NCI-H345 (cell line): ENCODE results near the gene CDH18.

Experiments
- DNase-seq: peaks from one replicate; lab custom pipeline; 2025; lab: John Stamatoyannopoulos, UW

Gene CDH18, protein sequence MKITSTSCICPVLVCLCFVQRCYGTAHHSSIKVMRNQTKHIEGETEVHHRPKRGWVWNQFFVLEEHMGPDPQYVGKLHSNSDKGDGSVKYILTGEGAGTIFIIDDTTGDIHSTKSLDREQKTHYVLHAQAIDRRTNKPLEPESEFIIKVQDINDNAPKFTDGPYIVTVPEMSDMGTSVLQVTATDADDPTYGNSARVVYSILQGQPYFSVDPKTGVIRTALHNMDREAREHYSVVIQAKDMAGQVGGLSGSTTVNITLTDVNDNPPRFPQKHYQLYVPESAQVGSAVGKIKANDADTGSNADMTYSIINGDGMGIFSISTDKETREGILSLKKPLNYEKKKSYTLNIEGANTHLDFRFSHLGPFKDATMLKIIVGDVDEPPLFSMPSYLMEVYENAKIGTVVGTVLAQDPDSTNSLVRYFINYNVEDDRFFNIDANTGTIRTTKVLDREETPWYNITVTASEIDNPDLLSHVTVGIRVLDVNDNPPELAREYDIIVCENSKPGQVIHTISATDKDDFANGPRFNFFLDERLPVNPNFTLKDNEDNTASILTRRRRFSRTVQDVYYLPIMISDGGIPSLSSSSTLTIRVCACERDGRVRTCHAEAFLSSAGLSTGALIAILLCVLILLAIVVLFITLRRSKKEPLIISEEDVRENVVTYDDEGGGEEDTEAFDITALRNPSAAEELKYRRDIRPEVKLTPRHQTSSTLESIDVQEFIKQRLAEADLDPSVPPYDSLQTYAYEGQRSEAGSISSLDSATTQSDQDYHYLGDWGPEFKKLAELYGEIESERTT

DNA sequence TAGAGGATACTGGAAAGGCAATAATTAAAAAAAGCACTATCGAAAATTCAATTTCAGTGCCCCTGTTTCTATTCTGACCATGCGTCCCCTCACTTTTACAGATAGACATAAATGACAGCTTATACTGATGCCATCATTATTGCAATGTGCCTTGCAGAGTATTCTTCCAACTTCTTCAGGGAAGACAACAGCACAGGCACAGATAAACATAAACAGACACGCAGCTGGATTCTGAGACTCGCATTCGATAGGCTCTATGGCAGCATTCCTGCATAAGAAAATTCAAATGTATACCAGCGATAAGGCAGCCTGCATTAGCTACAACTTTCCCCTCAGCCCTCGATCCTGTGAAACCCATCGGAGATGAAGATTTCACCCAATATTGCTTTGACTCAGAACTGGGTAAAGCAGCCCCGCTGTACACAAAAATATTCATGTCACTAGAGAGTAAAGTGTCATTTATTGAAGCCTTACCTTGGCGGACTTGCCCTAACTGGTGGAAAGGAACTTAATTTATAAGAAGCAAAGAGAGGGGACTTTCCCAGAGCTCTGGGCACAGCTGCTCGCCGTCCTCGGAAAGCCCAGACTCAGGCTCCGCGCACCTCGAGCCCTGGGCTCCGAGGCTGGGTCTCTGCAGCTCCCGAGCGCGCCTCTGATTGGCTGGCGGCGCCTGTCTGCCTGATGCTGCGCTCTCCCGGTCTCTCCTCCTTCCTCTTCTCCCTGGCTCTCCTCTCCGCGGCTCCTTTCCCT lies at the start of gene CDH18:
Gene CDH18 (minus strand): TSS at position 589 of the 750 bp plus-strand sequence. CDS start 149,214 bp downstream, outside the sequence.
- peak; percentile 78 for DNase-seq

DNA sequence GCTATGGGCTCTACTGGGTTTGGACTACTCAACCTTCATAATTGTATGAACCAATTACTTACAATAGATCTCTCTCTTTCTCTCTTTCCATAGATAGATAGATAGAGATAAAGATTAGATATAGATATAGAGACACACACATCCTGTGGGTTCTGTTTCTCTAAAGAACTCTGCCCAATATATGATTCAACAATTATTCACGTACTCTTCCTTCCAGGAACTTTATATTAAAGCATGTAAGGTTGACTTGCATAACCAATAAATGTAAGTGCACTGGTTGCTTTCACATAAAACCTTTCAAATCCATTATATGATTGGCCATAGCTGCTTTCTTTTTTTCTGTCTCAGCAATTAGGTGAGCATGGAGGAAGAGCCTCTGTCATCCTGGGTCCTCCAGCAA lies 46.7 kb upstream of the CDH18 start:
- no peak for DNase-seq

DNA sequence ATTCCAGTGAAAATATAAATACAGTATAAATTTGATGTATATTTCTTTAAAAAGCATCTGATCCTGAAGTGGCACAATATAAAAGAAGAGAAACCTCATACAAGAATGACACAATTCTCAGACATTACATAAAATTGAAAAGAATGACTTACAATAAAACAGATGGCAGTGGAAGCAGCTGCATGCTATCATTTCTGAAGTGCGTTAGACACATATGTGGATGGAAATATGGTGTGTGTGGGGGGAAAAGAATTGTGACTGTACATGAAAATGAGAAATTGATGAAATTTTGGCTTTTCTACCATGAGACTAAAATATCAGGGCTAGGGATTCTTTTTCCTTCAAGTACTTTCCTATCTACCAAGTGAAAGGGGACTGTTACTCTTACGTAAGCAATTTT lies 45.9 kb upstream of the CDH18 start:
- no peak for DNase-seq

DNA sequence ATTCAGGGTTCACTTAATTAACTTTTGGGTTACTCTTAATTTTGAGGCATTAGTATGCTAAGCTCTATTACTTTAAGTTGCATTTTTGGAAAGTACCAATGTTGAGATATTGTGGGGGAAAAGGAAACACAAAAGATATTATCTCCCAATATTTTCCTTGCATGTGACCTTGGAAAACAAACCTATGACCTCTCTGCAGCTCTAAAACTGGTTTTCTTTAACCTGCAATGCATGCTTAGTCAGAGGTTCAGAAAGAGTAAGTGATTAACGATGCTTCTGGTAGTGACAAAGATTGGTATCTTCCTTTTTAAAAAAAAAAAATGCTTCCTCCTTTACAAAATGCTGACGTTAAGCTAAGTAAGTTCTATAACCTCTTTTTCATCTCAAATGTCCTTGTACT lies 44.9 kb upstream of the CDH18 start:
- no peak for DNase-seq

DNA sequence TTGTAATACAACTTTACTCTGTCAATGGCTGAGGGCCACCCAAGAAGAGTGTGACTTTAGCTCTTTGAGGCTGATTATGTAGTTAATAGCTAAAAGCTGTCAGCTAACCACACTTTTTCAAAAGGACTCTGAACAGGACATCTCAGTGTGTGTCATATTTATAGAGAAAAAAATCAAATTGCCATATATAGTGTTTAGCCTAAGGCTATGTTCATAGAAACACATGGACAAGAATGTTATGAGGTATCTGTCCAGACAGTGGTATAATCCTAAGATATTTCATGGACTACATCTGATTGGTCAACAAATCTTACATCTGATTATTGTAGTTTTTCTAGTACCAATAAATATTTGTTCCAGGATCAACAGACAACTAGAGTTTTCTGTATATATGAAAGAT lies 42.1 kb upstream of the CDH18 start:
- DNase-seq, result no peak

DNA sequence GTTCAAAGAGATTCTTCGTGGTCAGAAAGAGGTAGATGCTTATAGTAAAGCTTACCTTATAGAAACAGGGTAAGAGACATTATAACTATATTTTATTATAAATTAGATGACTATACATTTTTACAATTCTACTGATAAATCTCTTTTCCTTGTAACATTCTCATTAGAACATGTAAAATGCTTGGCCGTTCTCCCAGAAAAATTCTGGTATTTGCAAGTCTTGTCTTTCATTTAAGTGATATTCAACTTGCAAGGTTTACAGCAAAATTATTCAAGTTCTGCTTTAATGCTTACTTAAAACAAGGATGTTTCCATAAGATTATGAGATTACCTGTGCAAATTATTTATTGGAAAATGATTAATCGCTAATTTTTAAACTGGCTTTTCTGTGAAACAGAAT lies 41.3 kb upstream of the CDH18 start:
- no peak for DNase-seq

DNA sequence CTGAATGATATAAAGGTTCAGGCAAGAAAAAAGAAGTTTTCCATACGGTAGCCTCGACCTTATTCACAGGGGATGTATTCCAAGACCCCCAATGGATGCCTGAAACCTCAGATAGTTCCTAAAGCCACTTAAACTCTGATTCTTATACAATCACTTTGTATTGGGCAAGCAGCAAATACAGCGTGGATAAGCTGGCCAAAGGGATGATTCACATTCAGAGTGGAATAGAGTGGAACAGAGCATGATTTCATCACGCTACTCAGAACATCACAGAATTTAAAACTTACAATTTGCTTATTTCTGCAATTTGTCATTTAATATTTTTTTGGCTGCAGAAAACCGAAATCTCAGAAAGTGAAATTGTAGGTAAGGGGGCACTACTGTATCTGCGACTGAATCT lies 40.5 kb upstream of the CDH18 start:
- DNase-seq, result no peak

DNA sequence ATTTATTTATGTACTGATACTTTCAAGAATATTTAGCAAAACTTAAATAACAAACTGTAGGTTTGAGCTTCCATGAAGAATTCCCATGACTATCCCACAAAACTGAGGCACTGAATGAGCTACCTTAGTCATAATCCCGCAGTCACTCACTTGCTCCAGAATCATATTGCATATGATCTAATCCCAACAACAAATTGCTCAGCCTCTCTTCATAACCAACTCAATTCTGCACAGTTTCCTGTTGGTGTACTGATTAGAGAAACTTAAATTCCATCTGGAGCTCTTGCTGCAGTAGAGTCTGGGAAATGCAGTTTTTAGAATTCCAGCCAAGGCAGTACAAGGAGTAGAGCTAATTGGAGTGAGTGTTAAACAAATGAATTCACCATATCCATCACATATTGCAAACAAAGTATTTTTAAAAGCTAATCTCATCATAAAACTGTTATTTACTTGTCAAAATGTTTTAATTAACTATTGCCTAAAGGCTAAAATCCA lies 35.7 kb upstream of the CDH18 start:
- no peak for DNase-seq

DNA sequence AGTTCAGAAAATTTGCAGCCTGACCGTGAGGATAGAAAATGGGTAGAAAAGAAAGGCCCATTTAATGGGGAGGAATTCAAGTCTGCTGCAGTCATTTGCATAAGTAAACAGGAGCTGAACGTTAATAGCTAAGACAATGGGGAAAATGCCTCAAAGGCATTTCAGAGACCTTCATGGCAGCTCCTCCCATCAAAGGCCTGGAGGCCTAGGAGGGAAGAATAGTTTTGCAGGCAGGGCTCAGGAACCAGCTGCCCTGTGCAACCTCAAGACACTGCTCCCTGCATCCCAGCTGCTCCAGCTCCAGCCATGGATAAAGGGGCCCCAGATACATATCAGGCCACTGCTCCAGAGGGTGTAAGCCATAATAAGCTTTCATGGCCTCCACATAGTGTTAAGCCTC lies 32.2 kb upstream of the CDH18 start:
- no peak for DNase-seq

DNA sequence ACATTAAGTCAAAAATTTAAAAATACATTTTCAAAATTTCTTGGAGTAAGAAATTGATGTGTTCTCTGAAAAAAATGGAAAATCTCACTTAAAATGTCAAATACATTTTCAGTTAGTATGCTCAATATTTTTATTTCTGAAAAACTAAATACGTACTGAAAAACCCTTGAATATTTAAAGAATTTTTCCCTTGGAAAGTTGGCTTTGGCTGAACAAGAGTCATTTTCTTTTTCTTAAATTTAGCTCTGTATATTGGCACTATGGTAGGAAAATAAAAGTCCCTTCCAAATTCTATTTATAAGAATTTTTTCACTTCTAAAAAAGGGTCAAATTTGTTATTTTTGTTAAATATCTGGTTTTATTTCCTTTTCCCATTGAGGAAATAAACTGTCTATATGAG lies 29.0 kb upstream of the CDH18 start:
- no peak for DNase-seq

DNA sequence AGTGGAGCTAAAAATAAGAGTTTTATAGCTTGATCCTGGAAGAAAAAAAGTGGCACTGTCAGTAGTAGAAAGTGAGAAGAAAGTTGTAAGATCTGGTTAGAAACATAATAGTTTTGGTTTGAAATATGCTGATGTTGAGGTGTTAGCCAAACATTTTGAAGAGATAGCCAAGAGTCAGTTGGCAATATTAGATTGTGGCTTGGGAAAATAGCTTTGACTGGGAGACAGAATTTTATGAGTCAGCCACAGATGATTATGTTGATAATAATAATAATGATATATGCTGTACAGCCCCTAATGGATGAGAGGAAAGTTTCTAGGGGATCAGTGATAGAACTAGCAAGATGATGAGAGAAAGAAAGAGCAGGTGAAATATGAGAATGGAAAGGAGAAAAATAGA lies 12.4 kb upstream of the CDH18 start:
- no peak for DNase-seq

DNA sequence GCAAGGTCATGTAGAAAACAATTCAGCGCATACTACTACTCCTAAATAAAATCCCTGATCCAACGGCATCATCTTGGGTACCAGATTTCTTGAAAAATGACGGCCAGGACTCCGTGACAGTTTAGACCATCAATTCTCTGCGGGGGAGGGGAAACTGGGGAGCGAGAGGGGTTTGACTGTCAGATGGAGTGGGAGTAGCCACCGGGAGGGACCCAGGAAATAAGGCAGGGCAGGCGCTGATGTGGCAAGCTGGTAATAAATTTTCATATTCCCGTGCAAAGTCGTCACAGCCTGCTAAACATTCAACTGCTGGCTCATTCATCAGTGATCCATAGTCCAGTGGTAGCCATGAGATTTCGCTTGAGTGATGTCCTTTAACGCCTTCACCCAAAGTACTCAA lies 457 bp upstream of the CDH18 start:
- peak; percentile 6 for DNase-seq

DNA sequence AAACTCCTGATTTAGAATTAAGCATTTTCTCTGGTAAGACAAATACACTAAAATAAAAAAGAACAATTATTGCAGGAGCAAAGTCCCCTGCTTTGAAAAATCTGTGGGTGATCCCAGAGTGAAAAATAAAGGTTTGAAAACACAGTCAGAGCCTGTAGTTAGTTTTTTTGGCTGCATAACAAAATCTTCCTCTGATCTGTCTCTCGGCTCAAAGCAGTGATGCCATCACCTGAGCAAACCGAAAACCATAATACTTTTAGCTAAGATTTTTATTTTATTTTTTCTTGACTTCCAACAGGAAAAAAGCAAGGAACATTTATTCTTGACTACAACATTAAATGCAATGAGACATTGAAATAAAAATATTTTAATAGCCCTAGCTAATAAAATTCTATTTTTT lies 1.2 kb downstream of the CDH18 start:
- no peak for DNase-seq

DNA sequence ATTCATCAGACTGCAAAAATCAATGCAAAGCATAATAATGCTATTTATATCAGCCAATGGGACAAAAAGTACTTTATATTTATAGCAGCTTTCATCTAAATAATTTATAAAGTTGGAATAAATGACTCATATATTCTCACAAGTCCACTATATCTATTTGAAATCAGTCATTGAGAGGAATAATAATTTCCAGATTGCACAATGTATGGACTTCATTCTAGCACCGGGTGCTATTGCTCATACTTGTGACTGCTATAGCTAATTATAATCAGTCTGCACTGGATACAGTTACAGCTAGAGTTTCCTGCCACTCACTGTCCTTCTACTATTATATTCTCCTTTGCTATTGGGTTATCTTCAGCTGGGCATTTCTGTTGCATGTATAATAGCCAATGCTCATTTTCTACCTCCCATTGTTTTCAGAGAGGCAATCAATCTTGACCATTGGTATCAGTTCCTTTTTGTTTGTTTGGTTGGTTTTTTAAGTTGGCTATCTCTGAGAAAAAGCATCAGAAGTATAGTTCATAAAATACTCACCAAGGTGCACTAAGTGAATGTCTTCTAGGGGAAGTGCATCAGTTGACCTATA lies 1.9 kb downstream of the CDH18 start:
- no peak for DNase-seq

DNA sequence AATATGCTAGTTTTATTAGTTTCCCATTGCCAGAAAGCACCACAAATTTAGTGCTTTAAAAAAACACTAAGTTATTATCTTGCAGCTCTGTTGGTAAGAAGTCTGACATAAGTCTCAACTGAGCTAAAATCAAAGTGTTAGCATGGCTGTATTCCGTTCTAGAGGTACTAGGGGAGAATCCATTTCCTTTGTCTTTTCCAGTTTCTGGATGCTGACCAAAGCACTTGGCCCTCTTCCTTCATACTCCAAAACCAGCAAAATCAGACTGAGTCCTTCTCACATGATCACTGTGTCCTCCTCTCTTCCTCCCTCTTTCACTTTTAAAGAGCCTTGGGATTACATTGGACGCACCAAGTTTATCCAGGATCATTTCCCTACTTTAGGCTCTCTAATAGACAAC lies 9.5 kb downstream of the CDH18 start:
- DNase-seq, result no peak

DNA sequence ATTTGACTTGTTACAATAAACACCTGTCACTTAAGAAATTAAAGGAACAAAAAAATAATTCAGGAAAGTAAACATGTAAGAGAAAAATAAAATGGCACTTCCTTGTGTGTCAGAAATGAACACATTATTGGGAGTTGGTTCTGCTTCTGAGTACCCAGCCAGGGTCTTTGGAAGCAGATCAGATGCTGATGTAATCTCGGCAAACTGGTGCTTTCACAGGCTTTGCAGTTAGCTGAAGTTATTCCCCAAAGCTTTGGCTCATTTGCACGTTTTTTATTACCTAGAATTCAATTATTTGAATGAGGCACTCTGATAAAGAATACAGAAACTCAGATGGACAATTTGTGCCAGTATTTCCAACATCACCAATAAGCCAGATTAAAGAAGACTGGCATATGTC lies 10.9 kb downstream of the CDH18 start:
- DNase-seq, result no peak

DNA sequence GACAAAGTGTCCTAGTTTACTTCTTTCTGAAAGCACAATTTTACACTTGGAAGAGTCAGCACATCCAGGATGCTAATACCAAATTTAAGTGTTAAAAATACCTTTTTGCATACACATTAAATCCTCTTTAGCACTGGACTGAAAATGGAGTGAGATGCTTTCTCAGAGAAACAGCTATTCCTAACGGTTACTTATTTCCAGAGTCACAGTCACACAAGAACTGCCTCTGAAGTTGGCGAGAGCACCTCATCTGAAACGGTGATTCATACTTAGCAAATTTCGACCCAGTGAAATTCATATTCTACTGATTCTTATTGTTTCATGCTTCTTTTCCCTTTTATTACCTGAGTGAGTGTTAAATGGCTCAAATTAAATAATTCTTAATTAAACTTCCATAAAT lies 12.2 kb downstream of the CDH18 start:
- no peak for DNase-seq

DNA sequence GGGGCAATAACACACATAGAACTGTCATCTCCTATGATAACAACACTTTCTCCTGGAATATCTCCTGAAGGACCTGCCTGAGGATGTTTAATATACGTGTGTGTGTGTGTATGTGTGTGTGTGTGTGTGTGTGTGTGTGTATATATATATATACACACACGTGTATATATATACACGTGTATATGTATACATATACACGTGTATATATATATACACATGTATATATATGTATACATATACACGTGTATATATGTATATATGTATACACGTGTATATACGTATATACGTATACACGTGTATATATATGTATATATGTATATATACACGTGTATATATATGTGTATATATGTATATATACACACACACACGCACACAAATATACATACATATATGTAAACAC lies 27.5 kb downstream of the CDH18 start:
- no peak for DNase-seq

DNA sequence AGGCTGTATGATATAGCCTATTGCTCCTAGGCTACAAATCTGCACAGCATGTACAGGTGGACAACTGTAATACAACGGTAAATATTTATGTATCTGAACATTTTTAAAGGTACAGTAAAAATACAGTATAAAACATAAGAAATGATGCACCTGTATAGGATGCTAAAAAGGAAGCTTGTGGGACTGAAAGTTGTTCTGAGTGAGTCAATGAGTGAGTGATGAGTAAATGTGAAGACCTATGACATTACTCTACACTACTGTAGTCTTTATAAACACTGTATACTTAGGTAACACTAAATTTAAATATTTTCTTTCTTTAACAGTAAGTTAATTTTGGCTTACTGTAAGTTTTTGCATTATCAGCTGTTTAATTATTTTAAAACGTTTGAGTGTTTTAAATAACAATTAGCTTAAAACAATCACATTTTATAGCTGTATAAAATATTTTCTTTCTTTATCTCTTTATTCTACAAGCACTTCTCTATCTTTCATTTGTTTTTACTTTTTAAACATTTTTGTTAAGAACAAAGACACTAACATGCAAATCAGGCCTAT lies 28.1 kb downstream of the CDH18 start:
- DNase-seq, result no peak

DNA sequence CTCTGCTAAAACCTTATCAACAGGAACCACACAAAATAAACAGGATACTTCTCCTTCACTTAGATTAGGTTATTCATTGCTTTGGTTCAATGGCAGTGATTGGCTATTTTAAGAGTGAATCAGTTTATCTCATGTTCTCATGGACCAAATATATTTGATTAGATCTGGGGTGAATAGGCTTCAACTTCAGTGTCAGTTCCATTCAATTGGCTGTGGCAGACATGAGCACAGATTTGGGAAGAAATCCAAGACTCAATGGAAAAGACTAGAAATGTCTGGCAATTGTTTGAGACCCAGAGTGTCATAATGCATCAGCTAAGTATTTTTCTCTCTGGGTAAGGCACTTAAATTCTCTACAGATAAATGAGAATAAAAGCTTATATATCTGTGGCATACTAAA lies 37.1 kb downstream of the CDH18 start:
- no peak for DNase-seq

DNA sequence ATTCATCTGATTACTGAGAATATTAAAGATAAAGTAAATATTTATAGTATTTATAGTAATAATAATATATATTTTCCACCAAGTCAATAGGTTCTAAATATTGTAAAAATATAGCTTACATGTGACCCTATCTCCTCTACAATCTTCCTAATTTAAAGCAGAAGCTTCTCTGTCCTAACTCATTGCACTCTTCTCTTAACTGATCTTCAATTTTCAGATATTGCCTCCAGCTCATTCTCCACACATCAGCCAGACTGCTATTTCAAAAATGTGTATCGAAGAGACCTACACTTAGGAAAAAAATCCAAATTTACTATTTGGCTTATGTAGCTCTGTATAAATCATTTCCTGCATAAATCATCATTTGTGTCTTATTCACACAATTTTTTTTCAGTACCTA lies 47.8 kb downstream of the CDH18 start:
- DNase-seq, result no peak

DNA sequence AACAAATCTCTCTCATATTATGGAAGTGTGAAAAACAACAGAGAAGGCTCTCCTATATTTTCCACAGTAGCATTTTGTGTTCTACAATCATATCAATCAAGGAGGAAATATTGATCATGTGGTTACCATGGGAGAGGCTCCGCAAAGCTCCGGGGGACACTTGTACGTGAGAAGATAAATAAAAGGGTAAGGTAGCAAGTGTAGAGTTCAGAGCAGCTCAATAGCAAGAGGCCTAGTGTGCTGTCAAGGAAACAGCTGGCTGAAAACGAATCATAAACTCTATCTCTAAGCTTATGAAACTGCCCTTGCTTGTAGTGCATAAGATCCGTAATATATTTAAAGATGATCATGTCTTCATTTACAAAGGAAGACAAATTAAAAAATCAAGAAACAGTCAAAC lies 57.5 kb downstream of the CDH18 start:
- no peak for DNase-seq
